GM12865 (cell line): ENCODE results near the gene SIDT2.
"Not testable (repeated sequence)": the region's sequence is repeated elsewhere in the genome, so short reads cannot be mapped to it uniquely, and the experiment has no call there.

Experiments
- DNase-seq: peaks from one replicate; pipeline ENCODE4 v3.0.0; 2010; ENCODE audit warnings: low read depth
- H3K4me3 ChIP-seq: 2 replicates; pipeline ENCODE4 v1.5.1; 2011; ENCODE audit warnings: mild to moderate bottlenecking, low read depth, low read length, control low read depth
- TF ChIP-seq, protein P1 (sequence below): IDR thresholded peaks from 2 replicates; pipeline ENCODE4 v1.5.1; 2011; ENCODE audit warnings: low read length, control low read depth, low read depth, inconsistent platforms; ENCODE audit not compliant: insufficient read depth; ENCODE audit errors: missing control alignments

The SIDT2 gene

DNA sequence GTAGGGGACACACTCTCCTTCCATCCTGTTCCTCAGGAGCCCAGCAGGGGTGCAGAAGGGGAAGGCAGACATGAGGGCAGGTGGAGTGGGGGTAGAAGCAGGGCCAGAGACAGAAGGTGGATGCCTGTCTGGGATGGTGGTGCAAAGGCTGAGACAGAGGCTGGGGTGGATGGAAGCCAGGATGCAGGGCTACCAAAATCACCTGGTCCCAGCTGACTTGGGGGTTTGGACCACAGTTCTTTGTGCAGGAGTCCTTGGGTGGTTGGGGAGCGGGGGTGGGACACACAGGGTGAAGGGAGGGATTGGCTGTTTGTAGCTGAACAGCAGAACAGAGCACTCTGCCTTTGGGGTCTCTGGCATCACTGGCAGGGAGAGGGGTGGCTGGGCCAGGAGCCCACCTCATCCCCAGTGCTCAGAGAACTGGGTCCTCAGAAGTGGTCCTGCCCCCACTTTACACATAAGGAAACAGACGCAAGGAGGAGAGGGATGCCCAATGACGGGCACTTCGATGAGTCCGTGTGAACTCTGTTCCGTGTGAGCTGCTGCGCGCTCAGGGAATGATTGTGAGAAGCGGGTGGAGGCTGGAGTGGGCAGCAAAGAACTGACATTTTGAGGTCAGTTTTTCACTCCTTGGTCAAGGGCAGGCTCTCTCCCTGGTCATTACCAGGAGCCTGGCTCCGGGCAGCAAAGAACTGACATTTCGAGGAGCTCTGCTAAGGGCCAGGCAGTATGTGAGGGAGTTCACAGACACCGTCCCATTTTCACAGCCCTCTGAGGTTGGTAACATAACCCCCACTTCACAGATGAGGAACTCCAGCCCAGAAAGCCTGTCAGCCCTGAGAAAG, 22.5 kb downstream of the SIDT2 start:
- H3K4me3 ChIP-seq, result no peak overlapping the region
- DNase-seq, result no peak
- TF ChIP-seq, protein P1, sequence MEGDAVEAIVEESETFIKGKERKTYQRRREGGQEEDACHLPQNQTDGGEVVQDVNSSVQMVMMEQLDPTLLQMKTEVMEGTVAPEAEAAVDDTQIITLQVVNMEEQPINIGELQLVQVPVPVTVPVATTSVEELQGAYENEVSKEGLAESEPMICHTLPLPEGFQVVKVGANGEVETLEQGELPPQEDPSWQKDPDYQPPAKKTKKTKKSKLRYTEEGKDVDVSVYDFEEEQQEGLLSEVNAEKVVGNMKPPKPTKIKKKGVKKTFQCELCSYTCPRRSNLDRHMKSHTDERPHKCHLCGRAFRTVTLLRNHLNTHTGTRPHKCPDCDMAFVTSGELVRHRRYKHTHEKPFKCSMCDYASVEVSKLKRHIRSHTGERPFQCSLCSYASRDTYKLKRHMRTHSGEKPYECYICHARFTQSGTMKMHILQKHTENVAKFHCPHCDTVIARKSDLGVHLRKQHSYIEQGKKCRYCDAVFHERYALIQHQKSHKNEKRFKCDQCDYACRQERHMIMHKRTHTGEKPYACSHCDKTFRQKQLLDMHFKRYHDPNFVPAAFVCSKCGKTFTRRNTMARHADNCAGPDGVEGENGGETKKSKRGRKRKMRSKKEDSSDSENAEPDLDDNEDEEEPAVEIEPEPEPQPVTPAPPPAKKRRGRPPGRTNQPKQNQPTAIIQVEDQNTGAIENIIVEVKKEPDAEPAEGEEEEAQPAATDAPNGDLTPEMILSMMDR, result no peak

DNA sequence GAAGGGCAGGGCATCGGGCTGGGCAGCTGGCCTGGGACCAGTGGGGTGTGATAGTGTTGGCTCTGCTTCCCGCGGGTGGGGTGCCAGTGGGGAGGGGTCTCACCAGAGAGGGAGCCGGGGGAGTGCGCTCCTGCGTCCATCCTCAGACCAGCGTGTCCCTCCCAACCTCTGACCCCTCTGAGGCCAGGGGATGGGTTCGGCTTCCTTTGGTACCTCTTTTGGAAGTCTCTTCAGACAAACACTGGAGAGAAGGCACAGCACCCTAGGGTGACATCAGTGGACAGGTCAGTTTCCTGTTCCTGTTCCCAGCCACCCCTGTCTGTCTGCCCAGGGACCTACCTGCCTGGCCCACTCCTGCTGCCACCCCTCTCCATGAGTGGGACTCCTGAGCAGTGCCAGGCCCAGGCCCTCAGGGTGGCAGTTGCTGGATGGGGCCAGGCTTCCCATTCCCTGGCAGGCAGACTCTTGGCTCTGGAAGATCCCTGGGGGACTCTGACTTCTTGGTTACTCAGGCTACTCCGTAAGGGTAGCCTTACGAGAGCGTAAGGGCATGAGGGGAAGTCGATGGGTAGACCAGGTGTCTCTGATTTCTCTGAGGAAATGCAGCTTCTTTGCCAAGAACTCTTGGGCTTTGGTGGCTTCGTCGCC, 23.2 kb downstream of the SIDT2 start:
- TF ChIP-seq, protein P1, result no peak
- no peak for DNase-seq
- H3K4me3 ChIP-seq, result no peak overlapping the region

DNA sequence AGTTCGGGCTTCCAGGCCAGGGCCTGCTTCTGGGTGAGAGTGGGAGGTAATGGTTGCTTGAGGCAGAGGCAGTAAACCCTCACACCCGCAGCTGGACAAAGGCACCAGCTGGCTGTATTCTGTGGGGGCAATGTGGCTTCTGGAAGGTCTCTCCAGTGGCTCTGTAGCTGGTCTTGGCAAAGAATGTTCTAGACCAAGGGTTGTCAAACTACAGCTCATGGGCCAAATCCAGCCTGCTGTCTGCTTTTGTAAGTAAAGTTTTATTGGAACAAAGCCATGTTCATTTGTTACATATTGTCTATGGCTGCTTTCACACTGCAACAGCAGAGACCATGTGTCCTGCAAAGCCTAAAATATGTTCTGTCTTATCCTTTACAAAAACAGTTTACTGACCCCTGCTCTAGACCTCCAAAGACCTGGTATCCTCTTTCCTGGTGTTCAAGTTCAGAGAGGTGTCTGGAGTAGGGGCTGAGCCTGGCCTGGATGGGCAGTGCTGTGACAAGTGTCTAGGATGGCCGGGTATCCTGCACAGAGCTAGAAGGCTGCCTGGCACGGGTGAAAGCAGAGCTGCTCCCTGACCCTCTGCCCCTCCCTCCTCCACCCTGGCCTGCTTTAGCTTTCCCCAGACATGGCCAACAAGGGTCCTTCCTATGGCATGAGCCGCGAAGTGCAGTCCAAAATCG, 24.0 kb downstream of the SIDT2 start:
- DNase-seq, result no peak
- TF ChIP-seq, protein P1, result no peak
- no peak overlapping the region for H3K4me3 ChIP-seq

DNA sequence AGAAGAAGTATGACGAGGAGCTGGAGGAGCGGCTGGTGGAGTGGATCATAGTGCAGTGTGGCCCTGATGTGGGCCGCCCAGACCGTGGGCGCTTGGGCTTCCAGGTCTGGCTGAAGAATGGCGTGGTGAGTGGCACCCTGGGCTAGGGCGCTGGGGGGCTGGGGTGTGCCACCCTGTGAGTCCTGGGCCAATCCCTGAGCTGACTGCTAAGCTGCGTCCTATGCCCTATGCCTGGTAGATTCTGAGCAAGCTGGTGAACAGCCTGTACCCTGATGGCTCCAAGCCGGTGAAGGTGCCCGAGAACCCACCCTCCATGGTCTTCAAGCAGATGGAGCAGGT, 24.5 kb downstream of the SIDT2 start:
- no peak for DNase-seq
- no peak overlapping the region for H3K4me3 ChIP-seq
- TF ChIP-seq, protein P1, result no peak

DNA sequence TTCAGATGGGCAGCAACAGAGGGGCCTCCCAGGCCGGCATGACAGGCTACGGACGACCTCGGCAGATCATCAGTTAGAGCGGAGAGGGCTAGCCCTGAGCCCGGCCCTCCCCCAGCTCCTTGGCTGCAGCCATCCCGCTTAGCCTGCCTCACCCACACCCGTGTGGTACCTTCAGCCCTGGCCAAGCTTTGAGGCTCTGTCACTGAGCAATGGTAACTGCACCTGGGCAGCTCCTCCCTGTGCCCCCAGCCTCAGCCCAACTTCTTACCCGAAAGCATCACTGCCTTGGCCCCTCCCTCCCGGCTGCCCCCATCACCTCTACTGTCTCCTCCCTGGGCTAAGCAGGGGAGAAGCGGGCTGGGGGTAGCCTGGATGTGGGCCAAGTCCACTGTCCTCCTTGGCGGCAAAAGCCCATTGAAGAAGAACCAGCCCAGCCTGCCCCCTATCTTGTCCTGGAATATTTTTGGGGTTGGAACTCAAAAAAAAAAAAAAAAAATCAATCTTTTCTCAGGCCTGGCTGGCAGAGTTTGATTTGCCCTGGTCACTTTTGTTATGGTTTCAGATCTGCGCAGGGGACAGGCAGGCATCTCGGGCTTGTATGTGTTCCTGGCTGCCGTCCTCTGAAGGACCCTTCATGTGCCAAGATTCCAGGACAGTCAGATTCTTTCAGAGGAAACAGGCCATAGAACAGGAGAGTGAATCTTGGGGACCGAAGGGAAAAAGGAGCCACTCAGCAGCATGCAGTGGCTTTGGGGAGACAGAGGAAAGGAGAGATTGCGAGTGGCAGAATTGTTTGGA, 25.9 kb downstream of the SIDT2 start:
- H3K4me3 ChIP-seq, result no peak overlapping the region
- TF ChIP-seq, protein P1, result no peak
- DNase-seq, result no peak

DNA sequence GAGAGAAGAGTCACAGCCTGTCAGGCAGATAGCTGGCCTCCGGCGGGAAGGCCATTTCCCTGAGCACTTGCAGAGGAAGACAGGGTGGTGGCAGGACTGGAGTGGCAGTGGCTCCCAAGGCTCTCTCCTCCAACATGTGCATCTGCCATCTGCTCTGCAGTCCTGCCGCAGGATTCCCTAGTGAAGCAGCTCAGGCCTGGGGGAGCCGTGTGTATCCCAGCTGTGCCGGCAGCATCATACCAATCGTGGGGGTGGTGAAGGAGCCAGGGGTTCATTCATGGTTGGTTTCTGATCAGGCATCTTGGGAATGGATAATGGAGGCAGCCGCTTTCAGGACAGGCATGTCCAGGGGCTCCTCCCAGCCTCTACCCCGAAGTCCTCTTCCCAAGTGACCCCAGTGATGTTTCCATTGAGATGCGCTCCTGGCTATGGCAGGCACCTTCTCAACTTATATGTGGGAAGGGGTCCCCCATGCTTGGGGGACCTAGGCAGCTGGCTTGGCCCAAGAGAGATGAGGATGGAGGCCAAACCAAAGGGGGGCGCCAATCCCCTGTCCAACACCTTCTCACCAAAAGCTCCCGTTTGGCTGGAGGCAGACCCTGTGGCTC, 26.8 kb downstream of the SIDT2 start:
- H3K4me3 ChIP-seq, result no peak overlapping the region
- DNase-seq, result no peak
- TF ChIP-seq, protein P1, result no peak

DNA sequence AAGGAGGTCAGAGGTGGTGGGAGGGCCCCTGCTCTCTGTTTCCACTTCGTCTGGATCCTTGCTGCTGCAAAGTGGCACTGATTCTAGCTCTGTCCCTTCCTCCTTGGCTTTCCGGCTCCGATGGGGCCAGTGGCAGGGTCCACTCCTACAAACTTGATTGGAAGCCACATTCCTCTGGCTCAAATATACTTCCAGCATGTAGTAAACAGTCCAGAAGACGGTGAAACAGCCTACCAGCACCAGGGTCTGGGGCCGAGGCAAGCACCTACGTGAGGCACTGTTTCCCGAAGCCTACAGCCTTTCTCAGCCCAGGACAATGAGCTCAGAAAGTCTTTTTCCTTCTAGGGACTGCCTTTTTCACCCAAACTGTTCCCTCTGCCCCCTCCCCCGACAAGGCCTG, 27.6 kb downstream of the SIDT2 start:
- not testable (repeated sequence) for DNase-seq

DNA sequence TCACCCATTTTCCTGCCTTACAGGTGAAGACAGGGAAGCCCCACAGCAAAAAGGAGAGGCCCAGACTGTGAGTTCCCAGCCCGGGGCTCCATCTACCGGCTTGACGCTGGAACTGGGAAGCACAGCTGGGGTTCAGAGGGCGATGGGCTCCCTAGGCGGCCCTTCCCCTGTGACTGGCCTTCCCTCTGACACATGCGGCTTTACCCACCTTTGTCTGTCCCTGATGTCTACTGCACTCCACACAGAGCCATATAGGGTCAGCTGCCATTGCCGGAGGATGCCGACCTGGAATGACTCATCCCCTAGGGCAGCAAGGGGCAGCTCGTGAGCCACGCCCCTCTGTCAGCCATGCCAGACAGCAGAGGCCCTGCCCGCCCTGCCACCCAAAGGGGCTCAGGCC, 28.3 kb downstream of the SIDT2 start:
- not testable (repeated sequence) for DNase-seq, H3K4me3 ChIP-seq

More for the DNA sequence above, 27.6 kb downstream of the SIDT2 start:
- not testable (repeated sequence) for H3K4me3 ChIP-seq

DNA sequence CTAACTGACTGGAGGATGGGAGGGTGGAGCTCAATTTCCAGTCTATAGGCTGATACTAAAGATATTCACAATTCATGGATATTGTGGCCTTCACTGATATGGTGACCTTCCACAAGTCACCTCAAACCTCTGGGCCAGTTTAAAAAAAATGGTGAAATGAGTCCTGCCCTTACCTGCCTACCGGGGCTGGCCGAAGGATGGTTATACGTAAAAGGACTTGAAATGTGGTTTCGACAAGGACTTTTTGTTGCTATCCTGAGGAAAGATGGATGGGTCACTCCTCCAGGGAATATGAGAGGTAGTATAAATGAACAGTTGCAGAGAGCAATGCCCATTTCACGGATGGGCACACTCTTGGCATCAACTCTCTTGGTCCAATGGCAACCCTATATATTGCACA, 28.9 kb downstream of the SIDT2 start:
- not testable (repeated sequence) for DNase-seq, H3K4me3 ChIP-seq

DNA sequence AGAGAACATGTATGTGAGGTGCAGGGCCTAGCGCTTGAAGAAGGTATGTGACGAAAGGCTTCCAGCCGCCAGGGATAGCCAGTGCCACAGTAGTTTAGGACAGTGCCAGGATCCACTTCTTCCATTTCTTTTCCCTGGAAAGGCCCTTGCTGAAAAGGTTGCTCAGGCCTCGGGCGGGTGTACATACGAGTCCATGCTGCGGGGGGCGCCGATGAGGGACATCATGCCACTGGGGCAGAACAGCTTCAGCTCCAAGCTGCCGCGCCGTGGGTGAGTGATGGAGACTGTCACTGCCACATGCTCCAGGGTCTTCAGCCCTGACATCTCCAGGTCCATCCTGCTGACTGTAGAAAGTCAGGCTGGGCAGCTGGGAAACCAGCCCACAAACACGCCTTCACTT, 30.2 kb downstream of the SIDT2 start:
- H3K4me3 ChIP-seq, DNase-seq: not testable (repeated sequence)
